GM12801 (cell line): ENCODE results near the gene WDTC1.

Experiments
- CTCF ChIP-seq: IDR thresholded peaks from one replicate; pipeline ENCODE4 v1.5.1; 2011; ENCODE audit warnings: control low read depth; ENCODE audit not compliant: insufficient read length; ENCODE audit errors: extremely low read depth

The WDTC1 gene

GRCh38 chr1:27218736-27219135 lies 15.7 kb upstream of the WDTC1 start:
- no peak for TF ChIP-seq CTCF

- TF ChIP-seq CTCF: no peak
Measured at GRCh38 chr1:27220096-27220495, 14.3 kb upstream of the WDTC1 start.

- no peak for TF ChIP-seq CTCF
Measured at GRCh38 chr1:27225621-27226020, 8.8 kb upstream of the WDTC1 start.

- no peak for TF ChIP-seq CTCF
Measured at GRCh38 chr1:27227765-27228164, 6.7 kb upstream of the WDTC1 start.

GRCh38 chr1:27233667-27234048 lies 774 bp upstream of the WDTC1 start:
- TF ChIP-seq CTCF: no peak

GRCh38 chr1:27235827-27236226 lies 1.4 kb downstream of the WDTC1 start:
- no peak for TF ChIP-seq CTCF

- no peak for TF ChIP-seq CTCF
Measured at GRCh38 chr1:27237112-27237511, 2.7 kb downstream of the WDTC1 start.

GRCh38 chr1:27238032-27238431 lies 3.6 kb downstream of the WDTC1 start:
- no peak for TF ChIP-seq CTCF
